Thyroid gland (tissue), 4 donors: Measurements from ENCODE around the gene TCHHL1. TPM values are rescaled to one million over a fixed set of nuclear protein-coding genes. Genes with fewer than 3 reads are reported as not detected.

ENCODE experiments used
- DNase-seq, 2 donors: peaks; one replicate each; pipeline ENCODE4 v3.0.0-alpha.2; 2019
- H3K27ac ChIP-seq, 3 donors: fragments of 200-600 bp; sonication (generic); 1 replicate in 2 of 3; 2 replicates in 1 of 3; pipeline ENCODE4 v1.5.1; 2016 to 2019; ENCODE audit warnings: mild to moderate bottlenecking in 1 of 3, moderate library complexity in 1 of 3
- H3K27me3 ChIP-seq: fragments of 200-600 bp; sonication (generic); one replicate; pipeline ENCODE4 v1.5.1; 2019
- H3K36me3 ChIP-seq, 2 donors: fragments of 200-600 bp; sonication (generic); one replicate each; pipeline ENCODE4 v1.5.1; 2016 to 2019
- H3K4me1 ChIP-seq, 2 donors: fragments of 200-600 bp; sonication (generic); one replicate each; pipeline ENCODE4 v1.5.1; 2017 to 2019
- H3K4me3 ChIP-seq, 3 donors: fragments of 200-600 bp; sonication (generic); replicated peaks in 1 of 3; 1 replicate in 2 of 3; 2 replicates in 1 of 3; pipeline ENCODE4 v1.5.1; 2016; ENCODE audit warnings: mild to moderate bottlenecking in 1 of 3
- H3K9me3 ChIP-seq: fragments of 200-600 bp; sonication (generic); one replicate; pipeline ENCODE4 v1.5.1; 2017
- CTCF ChIP-seq, 6 experiments: fragments of 200-600 bp in 3 of 6; fragments of 450-650 bp in 3 of 6; sonication (generic) in 3 of 6; IDR thresholded peaks; one replicate each; pipeline ENCODE4 v1.5.1; 2016 to 2019; ENCODE audit warnings: antibody characterized with exemption in 6 of 6, mild to moderate bottlenecking in 2 of 6, inconsistent platforms in 1 of 6, moderate library complexity in 1 of 6
- POLR2A ChIP-seq, 2 donors: fragments of 450-650 bp; IDR thresholded peaks; one replicate each; pipeline ENCODE4 v1.6.1; 2017; ENCODE audit warnings: antibody characterized with exemption in 2 of 2, mild to moderate bottlenecking in 2 of 2, moderate library complexity in 1 of 2
- WGBS, 2 donors: methylation state at CpG; one replicate each; pipeline ENCODE4 v1.1.5; 2017; 5-methylcytosine and 5-hydroxymethylcytosine counted together
- intact Hi-C: fragments of 100-400 bp; cut with DNase I; formaldehyde crosslinking; loops from one replicate; pipeline ENCODE4 v1.15.1; 2023
- total RNA-seq, 4 donors: library from RNA; depleted of rRNA; stranded (reverse); fragments of >200 nt; gene quantifications; one replicate each; pipeline ENCODE4 v1.2.3, GENCODE V29; 2016

The TCHHL1 gene
- total RNA-seq, 4 donors from 2014 or later: not detected

GRCh38 chr1:152039886-152040285 is 49.0 kb downstream of the TCHHL1 start:
- intact Hi-C loops: no loop called here
- 68 to 70% methylated on average over 1 of the region's 1 CpG for WGBS, 2 donors

GRCh38 chr1:152039461-152039860 is 49.4 kb downstream of the TCHHL1 start:
- Histone ChIP-seq H3K27me3 (no peaks in the 10 kb centered on the region), H3K36me3 (no peaks in the 10 kb centered on the region), H3K9me3 (no peaks in the 10 kb centered on the region), H3K4me3 (no peak overlapping the region), H3K4me1 (peaks cover 16 to 33% of the 10 kb centered on the region in 2 donors), H3K27ac (peak overlapping the region in 1 of 3 donors; percentile 5)
- WGBS, 2 donors: 65 to 71% methylated on average over 1 of the region's 1 CpG
- TF ChIP-seq CTCF (IDR thresholded peaks at IDR 0.05): no peak
- no peak for TF ChIP-seq POLR2A (IDR thresholded peaks at IDR 0.05)
- no peak for DNase-seq
- intact Hi-C loops: no loop called here

More at GRCh38 chr1:152039886-152040285, 49.0 kb downstream of the TCHHL1 start:
- no peaks in the 10 kb centered on the region for H3K27me3 ChIP-seq
- no peak for DNase-seq
- no peaks in the 10 kb centered on the region for H3K36me3 ChIP-seq
- no peak overlapping the region for H3K4me3 ChIP-seq
- H3K9me3 ChIP-seq: no peaks in the 10 kb centered on the region
- H3K27ac ChIP-seq: peak overlapping the region in 1 of 3 donors; percentile 5
- TF ChIP-seq CTCF (IDR thresholded peaks at IDR 0.05): no peak
- no peak for TF ChIP-seq POLR2A (IDR thresholded peaks at IDR 0.05)
- peaks cover 14 to 32% of the 10 kb centered on the region in 2 donors for H3K4me1 ChIP-seq

GRCh38 chr1:152038871-152039270 is 50.0 kb downstream of the TCHHL1 start:
- TF ChIP-seq CTCF (IDR thresholded peaks at IDR 0.05) (no peak), POLR2A (IDR thresholded peaks at IDR 0.05) (no peak)
- no peak for DNase-seq
- Histone ChIP-seq H3K4me1 (peaks cover 16 to 32% of the 10 kb centered on the region in 2 donors), H3K9me3 (no peaks in the 10 kb centered on the region), H3K27ac (no peak overlapping the region), H3K27me3 (no peaks in the 10 kb centered on the region), H3K4me3 (no peak overlapping the region), H3K36me3 (no peaks in the 10 kb centered on the region)
- intact Hi-C loops: no loop called here
- WGBS, 2 donors: 94 to 97% methylated on average over 10 of the region's 10 CpGs

- Histone ChIP-seq H3K27me3 (no peaks in the 10 kb centered on the region), H3K36me3 (peaks cover 15 to 21% of the 10 kb centered on the region in 2 donors), H3K27ac (peak within 1 kb of the TSS; percentile 78 to 88 (median 80)), H3K4me3 (peak within 1 kb of the TSS; percentile 43 to 62 (median 62)), H3K9me3 (no peaks in the 10 kb centered on the region), H3K4me1 (peaks cover 16 to 31% of the 10 kb centered on the region in 2 donors)
- 1% methylated on average over 53 of the region's 53 CpGs for WGBS, 2 donors
- peak; percentile 89 to 91 for DNase-seq
- TF ChIP-seq CTCF (IDR thresholded peaks at IDR 0.05) (no peak), POLR2A (IDR thresholded peaks at IDR 0.05) (peak; percentile 90 to 94)
- intact Hi-C loops: no loop called here
Observed at GRCh38 chr1:152036267-152037216, 52.3 kb downstream of the TCHHL1 start, which contains the start of gene S100A11. Gene S100A11, minus strand, starts transcription at chr1:152037004. Its CDS starts 89 bp downstream, at chr1:152036915.
